DMS53 (cell line): ENCODE results near the gene CD200.

Experiments used
- DNase-seq: peaks from one replicate; lab custom pipeline; 2025; lab: John Stamatoyannopoulos, UW

Gene CD200

GRCh38 chr3:112333381-112334317 is 693 bp downstream of the CD200 start:
- no peak for DNase-seq

- no peak for DNase-seq
These were observed 1.9 kb downstream of the CD200 start for GRCh38 chr3:112334691-112335433.

- DNase-seq, result no peak
These were observed 2.5 kb downstream of the CD200 start for GRCh38 chr3:112335434-112335781.

GRCh38 chr3:112338021-112338726 is 5.2 kb downstream of the CD200 start:
- DNase-seq, result no peak

GRCh38 chr3:112338727-112339056 is 5.7 kb downstream of the CD200 start:
- no peak for DNase-seq

- no peak for DNase-seq
These were observed 6.2 kb downstream of the CD200 start for GRCh38 chr3:112339134-112339533.

GRCh38 chr3:112339609-112340008 is 6.7 kb downstream of the CD200 start:
- no peak for DNase-seq

- DNase-seq, result no peak
These were observed 8.4 kb downstream of the CD200 start for GRCh38 chr3:112341386-112341785.

GRCh38 chr3:112345681-112346080 is 12.7 kb downstream of the CD200 start:
- no peak for DNase-seq

- DNase-seq, result no peak
These were observed 13.7 kb downstream of the CD200 start for GRCh38 chr3:112346491-112347122.

GRCh38 chr3:112348943-112349342 is 16.0 kb downstream of the CD200 start:
- no peak for DNase-seq

- no peak for DNase-seq
These were observed 16.6 kb downstream of the CD200 start for GRCh38 chr3:112349557-112349956.

- no peak for DNase-seq
These were observed 17.3 kb downstream of the CD200 start for GRCh38 chr3:112350018-112350810.

- DNase-seq, result no peak
These were observed 18.1 kb downstream of the CD200 start for GRCh38 chr3:112351036-112351435.

- no peak for DNase-seq
These were observed 18.9 kb downstream of the CD200 start for GRCh38 chr3:112351823-112352222.

- no peak for DNase-seq
These were observed 19.8 kb downstream of the CD200 start for GRCh38 chr3:112352720-112353119.

GRCh38 chr3:112353365-112353764 is 20.4 kb downstream of the CD200 start:
- no peak for DNase-seq

GRCh38 chr3:112354642-112355306 is 21.8 kb downstream of the CD200 start:
- DNase-seq, result no peak

- DNase-seq, result no peak
These were observed 22.3 kb downstream of the CD200 start for GRCh38 chr3:112355307-112355687.

- DNase-seq, result no peak
These were observed 25.2 kb downstream of the CD200 start for GRCh38 chr3:112357930-112358780.
